Fibroblast of lung (primary cell): ENCODE measurements around the gene PRKAB1. TPM values are rescaled to one million over a fixed set of nuclear protein-coding genes. Genes with fewer than 3 reads are reported as not detected.

Source experiments
- DNase-seq, 2 donors: peaks; one replicate each; pipeline versions ENCODE4 v3.0.0 to v3.0.0-alpha.2; 2010; ENCODE audit warnings: low read depth in 2 of 2
- H2AFZ ChIP-seq: 2 replicates; pipeline ENCODE4 v1.5.1; 2012; ENCODE audit warnings: low read length, control low read depth, inconsistent platforms
- H3K27ac ChIP-seq: 2 replicates; pipeline ENCODE4 v1.5.1; 2011; ENCODE audit warnings: low read length, control low read depth; ENCODE audit not compliant: insufficient read depth
- H3K27me3 ChIP-seq: 2 replicates; pipeline ENCODE4 v1.5.1; 2011; ENCODE audit warnings: mild to moderate bottlenecking, low read length; ENCODE audit not compliant: control insufficient read depth, insufficient read depth
- H3K36me3 ChIP-seq: 2 replicates; pipeline ENCODE4 v1.5.1; 2011; ENCODE audit warnings: low read length; ENCODE audit not compliant: control insufficient read depth, insufficient read depth
- H3K4me1 ChIP-seq: 2 replicates; pipeline ENCODE4 v1.5.1; 2011; ENCODE audit warnings: low read length; ENCODE audit not compliant: control insufficient read depth, insufficient read depth; ENCODE audit errors: extremely low read depth
- H3K4me2 ChIP-seq: 2 replicates; pipeline ENCODE4 v1.5.1; 2011; ENCODE audit warnings: low read length, control low read depth; ENCODE audit not compliant: insufficient read depth; ENCODE audit errors: extremely low read depth
- H3K4me3 ChIP-seq, 4 experiments: fragments of 200-600 bp in 1 of 4; sonication (generic) in 1 of 4; replicated peaks in 1 of 4; 2 replicates each; pipeline ENCODE4 v1.5.1; 2011 to 2016; ENCODE audit warnings: low read length in 4 of 4, low read depth in 3 of 4, mild to moderate bottlenecking in 3 of 4, control low read depth in 2 of 4, inconsistent platforms in 1 of 4, mixed read lengths in 1 of 4; ENCODE audit not compliant: insufficient read depth in 1 of 4; ENCODE audit errors: control extremely low read depth in 1 of 4
- H3K79me2 ChIP-seq: 2 replicates; pipeline ENCODE4 v1.5.1; 2012; ENCODE audit warnings: mild to moderate bottlenecking, low read length, inconsistent platforms; ENCODE audit not compliant: control insufficient read depth, insufficient read depth
- H3K9ac ChIP-seq: 2 replicates; pipeline ENCODE4 v1.5.1; 2011; ENCODE audit warnings: mild to moderate bottlenecking, low read length, control low read depth; ENCODE audit not compliant: insufficient read depth
- H3K9me3 ChIP-seq: 2 replicates; pipeline ENCODE4 v1.5.1; 2012; ENCODE audit warnings: low read depth, low read length; ENCODE audit not compliant: control insufficient read depth, insufficient read depth
- H4K20me1 ChIP-seq: 2 replicates; pipeline ENCODE4 v1.5.1; 2011; ENCODE audit warnings: low read length; ENCODE audit not compliant: control insufficient read depth, insufficient read depth; ENCODE audit errors: extremely low read depth
- EZH2 ChIP-seq: IDR thresholded peaks from 2 replicates; pipeline ENCODE4 v1.5.1; 2012; ENCODE audit warnings: low read length, control low read depth, mild to moderate bottlenecking; ENCODE audit errors: missing control alignments
- polyA plus RNA-seq, 2 donors: library from polyadenylated mRNA; depleted of rRNA in 1 of 2; stranded (reverse) in 1 of 2; unstranded in 1 of 2; fragments of >200 nt; gene quantifications; 2 replicates each; pipeline ENCODE4 v1.2.1, GENCODE V29; 2011 to 2012; ENCODE audit warnings: missing spikeins in 1 of 2
- total RNA-seq: library from RNA; depleted of rRNA; stranded (reverse); fragments of >200 nt; gene quantifications from 2 replicates; pipeline ENCODE4 v1.2.1, GENCODE V29; 2014
- TF ChIP-seq, protein P1 (sequence below), 2 donors: IDR thresholded peaks in 1 of 2; conservative IDR thresholded peaks in 1 of 2; 1 replicate in 1 of 2; 2 replicates in 1 of 2; pipeline ENCODE4 v1.5.1; 2011 to 2012; ENCODE audit warnings: low read length in 2 of 2, control low read depth in 1 of 2, inconsistent platforms in 1 of 2, low read depth in 1 of 2, mild to moderate bottlenecking in 1 of 2

Gene PRKAB1
- total and polyA plus RNA-seq, 2 donors (not counting 1 experiment from before 2014, with no cell fraction given): 17.0 to 23.8 TPM

DNA sequence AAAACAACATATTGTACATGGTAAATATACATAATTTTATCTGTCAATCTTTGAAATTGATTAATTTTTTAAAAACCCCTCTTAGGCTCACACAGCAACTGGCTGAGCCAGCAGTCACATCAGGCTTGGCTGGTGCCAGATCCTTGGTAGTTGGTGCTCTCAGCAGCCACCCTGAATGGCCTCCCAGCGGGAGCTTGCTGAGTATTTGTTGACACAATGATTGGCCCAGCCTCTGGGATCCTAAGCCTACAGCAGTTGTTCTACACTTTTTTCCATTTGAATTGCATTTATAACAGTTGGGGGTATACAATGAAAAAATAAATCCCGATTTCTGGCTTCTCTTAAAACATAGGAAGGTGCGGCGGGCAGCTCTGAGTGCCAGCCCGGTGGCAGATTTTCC is 11.1 kb downstream of the PRKAB1 start:
- peaks cover 22% of the 10 kb centered on the region for H3K36me3 ChIP-seq
- DNase-seq: no peak
- H2AFZ ChIP-seq: no peak overlapping the region
- H3K4me2 ChIP-seq: no peak overlapping the region
- TF ChIP-seq, protein P1, sequence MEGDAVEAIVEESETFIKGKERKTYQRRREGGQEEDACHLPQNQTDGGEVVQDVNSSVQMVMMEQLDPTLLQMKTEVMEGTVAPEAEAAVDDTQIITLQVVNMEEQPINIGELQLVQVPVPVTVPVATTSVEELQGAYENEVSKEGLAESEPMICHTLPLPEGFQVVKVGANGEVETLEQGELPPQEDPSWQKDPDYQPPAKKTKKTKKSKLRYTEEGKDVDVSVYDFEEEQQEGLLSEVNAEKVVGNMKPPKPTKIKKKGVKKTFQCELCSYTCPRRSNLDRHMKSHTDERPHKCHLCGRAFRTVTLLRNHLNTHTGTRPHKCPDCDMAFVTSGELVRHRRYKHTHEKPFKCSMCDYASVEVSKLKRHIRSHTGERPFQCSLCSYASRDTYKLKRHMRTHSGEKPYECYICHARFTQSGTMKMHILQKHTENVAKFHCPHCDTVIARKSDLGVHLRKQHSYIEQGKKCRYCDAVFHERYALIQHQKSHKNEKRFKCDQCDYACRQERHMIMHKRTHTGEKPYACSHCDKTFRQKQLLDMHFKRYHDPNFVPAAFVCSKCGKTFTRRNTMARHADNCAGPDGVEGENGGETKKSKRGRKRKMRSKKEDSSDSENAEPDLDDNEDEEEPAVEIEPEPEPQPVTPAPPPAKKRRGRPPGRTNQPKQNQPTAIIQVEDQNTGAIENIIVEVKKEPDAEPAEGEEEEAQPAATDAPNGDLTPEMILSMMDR (conservative IDR thresholded peaks at IDR 0.05 in 1 of 2, IDR thresholded peaks at IDR 0.05 in 1 of 2; ENCODE audit: low read depth in 1 of 2, low read length in 2 of 2): no peak
- no peak for TF ChIP-seq EZH2
- no peaks in the 10 kb centered on the region for H3K9me3 ChIP-seq
- H4K20me1 ChIP-seq: no peaks in the 10 kb centered on the region
- no peak overlapping the region for H3K27ac ChIP-seq
- no peaks in the 10 kb centered on the region for H3K4me1 ChIP-seq
- H3K9ac ChIP-seq: no peak overlapping the region
- no peak overlapping the region for H3K4me3 ChIP-seq
- H3K27me3 ChIP-seq: no peaks in the 10 kb centered on the region
- H3K79me2 ChIP-seq: no peaks in the 10 kb centered on the region

- Histone ChIP-seq H3K4me1 (no peaks in the 10 kb centered on the region), H3K79me2 (no peaks in the 10 kb centered on the region), H3K4me3 (no peak overlapping the region), H3K4me2 (no peak overlapping the region), H3K27ac (no peak overlapping the region), H3K27me3 (no peaks in the 10 kb centered on the region), H3K9ac (no peak overlapping the region), H2AFZ (no peak overlapping the region), H3K36me3 (peaks cover 20% of the 10 kb centered on the region), H3K9me3 (no peaks in the 10 kb centered on the region), H4K20me1 (no peaks in the 10 kb centered on the region)
- TF ChIP-seq, protein P1 (conservative IDR thresholded peaks at IDR 0.05 in 1 of 2, IDR thresholded peaks at IDR 0.05 in 1 of 2; ENCODE audit: low read depth in 1 of 2, low read length in 2 of 2): no peak
- no peak for TF ChIP-seq EZH2
- no peak for DNase-seq
Measured at GRCh38 chr12:119679490-119679889, 11.6 kb downstream of the PRKAB1 start.

GRCh38 chr12:119681111-119681510 is 13.2 kb downstream of the PRKAB1 start:
- no peaks in the 10 kb centered on the region for H3K9me3 ChIP-seq
- no peak overlapping the region for H3K9ac ChIP-seq
- no peaks in the 10 kb centered on the region for H3K79me2 ChIP-seq
- H3K27me3 ChIP-seq: no peaks in the 10 kb centered on the region
- TF ChIP-seq, protein P1 (conservative IDR thresholded peaks at IDR 0.05 in 1 of 2, IDR thresholded peaks at IDR 0.05 in 1 of 2; ENCODE audit: low read depth in 1 of 2, low read length in 2 of 2): no peak
- no peak for TF ChIP-seq EZH2
- no peak overlapping the region for H3K4me3 ChIP-seq
- H3K4me1 ChIP-seq: no peaks in the 10 kb centered on the region
- no peak for DNase-seq
- H2AFZ ChIP-seq: no peak overlapping the region
- H3K27ac ChIP-seq: no peak overlapping the region
- no peak overlapping the region for H3K4me2 ChIP-seq
- peaks cover 15% of the 10 kb centered on the region for H3K36me3 ChIP-seq
- H4K20me1 ChIP-seq: no peaks in the 10 kb centered on the region
